HAP-1 (cell line): Measurements from ENCODE around the gene PAQR8.

ENCODE experiments used
- DNase-seq, 2 experiments: peaks; one replicate each; pipeline ENCODE4 v3.0.0-alpha.2; 2016 to 2020; ENCODE audit warnings: low spot score in 2 of 2
- H3K27me3 ChIP-seq: fragments of 250-450 bp; sonication (Bioruptor Pico); 2 replicates; pipeline ENCODE4 v1.5.1; 2020; ENCODE audit warnings: low read depth, mild to moderate bottlenecking, moderate library complexity
- H3K36me3 ChIP-seq: fragments of 250-450 bp; sonication (Bioruptor Pico); replicated peaks from 2 replicates; pipeline ENCODE4 v1.5.1; 2020; ENCODE audit warnings: mild to moderate bottlenecking
- H3K4me1 ChIP-seq: fragments of 250-450 bp; sonication (Bioruptor Pico); 2 replicates; pipeline ENCODE4 v1.5.1; 2020; ENCODE audit warnings: mild to moderate bottlenecking
- H3K4me3 ChIP-seq: fragments of 250-450 bp; sonication (Bioruptor Pico); 2 replicates; pipeline ENCODE4 v1.5.1; 2020; ENCODE audit warnings: mild to moderate bottlenecking, moderate library complexity
- H3K9me3 ChIP-seq: fragments of 250-450 bp; sonication (Bioruptor Pico); 2 replicates; pipeline ENCODE4 v1.5.1; 2020; ENCODE audit warnings: mild to moderate bottlenecking, moderate library complexity
- in situ Hi-C: fragments of 300-500 bp; cut with MboI; formaldehyde crosslinking; loops from 3 replicates; pipeline ENCODE4 v1.14.3; 2020; ENCODE audit warnings: low sequenced_read_pairs, inconsistent platforms, mixed read lengths

PAQR8 gene

DNA sequence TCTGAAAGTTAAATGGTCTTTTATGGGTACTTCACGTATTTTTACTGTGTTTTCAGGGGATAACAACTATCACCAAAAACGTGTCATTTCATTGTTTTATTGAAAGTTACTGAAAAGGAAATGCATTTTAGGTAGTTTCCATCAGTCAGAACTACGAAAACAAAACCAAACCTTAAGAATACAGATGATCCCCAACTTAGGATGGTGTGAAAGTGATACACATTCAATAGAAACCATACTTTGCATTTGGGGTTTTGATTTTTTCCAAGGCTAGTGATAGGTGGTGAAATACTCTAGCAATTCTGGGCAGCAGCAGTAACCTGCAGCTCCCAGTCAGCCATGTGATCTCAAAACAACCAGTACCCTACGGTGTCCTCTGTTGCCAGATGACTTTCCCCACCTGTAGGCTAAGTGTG, 32.3 kb downstream of the PAQR8 start:
- H3K9me3 ChIP-seq, result no peaks in the 10 kb centered on the region
- in situ Hi-C loops, result no loop called here
- no peaks in the 10 kb centered on the region for H3K36me3 ChIP-seq
- peaks cover 7% of the 10 kb centered on the region for H3K4me1 ChIP-seq
- H3K4me3 ChIP-seq, result no peak overlapping the region
- no peak for DNase-seq
- H3K27me3 ChIP-seq, result no peaks in the 10 kb centered on the region

DNA sequence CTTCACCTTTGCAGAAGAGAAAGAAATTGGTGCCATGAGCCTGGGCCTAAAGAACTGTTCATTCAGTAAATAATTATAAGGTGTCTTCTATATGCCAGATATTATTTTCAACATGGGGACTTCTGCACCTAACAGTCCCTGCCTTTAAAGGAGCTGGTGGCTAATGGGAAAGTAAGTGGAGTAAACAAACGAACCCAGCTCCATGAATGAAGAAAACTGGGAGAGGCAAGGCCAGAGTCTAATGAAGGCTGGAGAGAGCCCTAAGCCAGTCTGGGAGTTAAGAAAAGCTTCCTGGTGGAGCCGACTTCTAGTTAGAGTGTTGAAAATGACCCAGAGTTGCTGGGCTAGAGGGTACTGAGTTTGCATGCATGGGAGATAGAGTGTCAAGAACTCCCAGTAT, 34.0 kb downstream of the PAQR8 start:
- H3K9me3 ChIP-seq, result no peaks in the 10 kb centered on the region
- no peaks in the 10 kb centered on the region for H3K36me3 ChIP-seq
- no peak overlapping the region for H3K4me3 ChIP-seq
- peaks cover 7% of the 10 kb centered on the region for H3K4me1 ChIP-seq
- H3K27me3 ChIP-seq, result no peaks in the 10 kb centered on the region
- in situ Hi-C loops, result loop anchor here (5.0 kb wide), 1 partner anchor 109 kb away; no protein-coding TSS in a partner anchor
- no peak for DNase-seq

DNA sequence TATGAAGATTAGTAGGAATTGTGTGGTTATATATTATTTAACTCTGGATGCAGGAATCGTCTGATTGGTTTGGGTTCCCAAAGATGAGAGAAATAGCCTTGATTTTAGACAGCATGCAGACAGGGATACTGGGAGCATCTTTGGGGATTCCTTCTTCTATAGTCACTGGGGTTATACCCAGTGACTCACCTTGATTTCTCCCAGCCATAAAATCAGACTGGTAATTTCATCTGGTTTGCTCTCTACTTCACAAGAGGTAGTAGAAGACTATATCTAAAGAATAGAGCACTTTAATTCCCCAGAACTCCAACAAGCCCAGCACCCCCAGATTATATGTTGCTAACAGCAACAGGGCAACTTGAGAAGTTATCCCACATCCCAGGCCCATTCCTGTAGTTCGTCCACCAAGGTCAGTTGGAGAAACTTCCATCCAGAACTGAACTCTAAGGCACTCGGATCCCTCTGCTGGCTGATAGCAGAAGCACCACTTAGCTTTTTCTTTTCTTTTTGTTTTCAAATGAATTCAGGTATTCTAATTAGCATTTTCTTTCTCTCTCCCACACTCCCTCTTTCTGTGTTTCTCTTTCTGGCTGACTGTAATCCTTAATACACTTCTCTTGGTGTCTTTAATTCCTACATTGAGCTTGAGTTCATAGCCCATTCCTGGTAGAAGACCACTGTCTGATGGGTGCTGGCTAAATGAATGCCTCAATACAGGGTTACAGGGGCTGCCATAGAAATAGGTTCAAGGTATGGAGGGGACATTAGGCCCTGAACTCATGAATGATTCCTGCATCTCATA, 37.8 kb downstream of the PAQR8 start:
- peak; percentile 59 to 80 for DNase-seq
- no peak overlapping the region for H3K4me3 ChIP-seq
- in situ Hi-C loops, result loop anchor here (5.0 kb wide), 1 partner anchor 112 kb away; no protein-coding TSS in a partner anchor
- H3K27me3 ChIP-seq, result no peaks in the 10 kb centered on the region
- no peaks in the 10 kb centered on the region for H3K36me3 ChIP-seq
- no peaks in the 10 kb centered on the region for H3K9me3 ChIP-seq
- H3K4me1 ChIP-seq, result peaks cover 7% of the 10 kb centered on the region

DNA sequence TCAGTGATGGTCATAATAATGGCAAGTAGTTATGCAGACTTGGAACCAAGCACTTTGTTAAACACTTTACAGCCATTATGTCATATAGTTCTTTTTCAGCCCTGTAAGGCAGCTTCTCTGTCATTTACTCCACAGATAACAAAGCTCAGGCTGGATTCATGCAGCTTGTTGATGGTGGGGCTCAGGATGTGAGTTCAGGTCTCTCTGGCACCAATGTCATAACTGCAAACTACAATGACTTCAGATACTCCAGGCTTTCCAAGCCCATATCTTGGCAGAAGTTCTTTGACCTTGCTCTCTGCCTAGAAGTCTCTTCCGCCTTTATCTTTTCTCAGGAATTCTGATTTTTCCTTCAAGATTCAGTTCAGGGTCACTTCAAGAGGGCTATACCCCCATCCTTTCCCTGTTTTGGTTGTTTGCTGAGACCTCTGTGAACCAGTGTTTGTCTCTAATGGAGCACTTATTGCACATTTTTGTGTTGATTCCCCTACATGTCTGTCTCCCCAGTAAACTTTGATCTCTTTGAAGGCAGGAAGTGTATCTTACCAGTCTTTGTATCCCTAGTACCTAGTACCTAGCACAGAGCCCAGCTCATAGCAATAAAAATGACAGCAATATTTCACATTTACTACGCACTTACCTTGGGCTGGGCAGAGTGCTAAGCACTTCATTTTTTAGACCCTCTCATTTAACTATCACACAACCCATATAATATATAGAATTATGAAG, 38.5 kb downstream of the PAQR8 start:
- Histone ChIP-seq H3K4me1 (peaks cover 7% of the 10 kb centered on the region), H3K27me3 (no peaks in the 10 kb centered on the region), H3K4me3 (no peak overlapping the region), H3K9me3 (no peaks in the 10 kb centered on the region), H3K36me3 (no peaks in the 10 kb centered on the region)
- in situ Hi-C loops, result no loop called here
- DNase-seq, result no peak

DNA sequence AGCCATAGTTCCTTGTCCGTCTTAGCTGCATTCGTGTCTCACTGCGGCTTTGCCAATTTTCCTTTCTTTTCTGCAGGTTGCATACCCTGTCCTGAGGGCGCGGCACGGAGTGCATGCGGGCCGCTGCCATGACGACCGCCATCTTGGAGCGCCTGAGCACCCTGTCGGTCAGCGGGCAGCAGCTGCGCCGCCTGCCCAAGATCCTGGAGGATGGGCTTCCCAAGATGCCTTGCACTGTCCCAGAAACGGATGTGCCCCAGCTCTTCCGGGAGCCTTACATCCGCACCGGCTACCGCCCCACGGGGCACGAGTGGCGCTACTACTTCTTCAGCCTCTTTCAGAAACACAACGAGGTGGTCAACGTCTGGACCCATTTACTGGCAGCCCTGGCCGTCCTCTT, 41.1 kb downstream of the PAQR8 start:
- no peak for DNase-seq
- H3K27me3 ChIP-seq, result no peaks in the 10 kb centered on the region
- no peaks in the 10 kb centered on the region; the same call in 1 of the 2 replicates for H3K4me1 ChIP-seq
- in situ Hi-C loops, result no loop called here
- H3K4me3 ChIP-seq, result no peak overlapping the region
- no peaks in the 10 kb centered on the region for H3K9me3 ChIP-seq
- H3K36me3 ChIP-seq, result no peaks in the 10 kb centered on the region

DNA sequence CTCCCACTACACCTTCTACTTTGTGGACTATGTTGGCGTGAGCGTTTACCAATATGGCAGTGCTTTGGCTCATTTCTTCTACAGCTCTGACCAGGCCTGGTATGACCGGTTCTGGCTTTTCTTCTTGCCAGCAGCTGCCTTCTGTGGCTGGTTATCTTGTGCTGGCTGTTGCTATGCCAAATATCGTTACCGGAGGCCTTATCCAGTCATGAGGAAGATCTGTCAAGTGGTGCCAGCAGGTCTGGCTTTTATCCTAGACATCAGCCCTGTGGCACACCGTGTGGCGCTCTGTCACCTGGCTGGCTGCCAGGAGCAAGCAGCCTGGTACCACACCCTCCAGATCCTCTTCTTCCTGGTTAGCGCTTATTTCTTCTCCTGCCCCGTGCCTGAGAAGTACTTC, 41.7 kb downstream of the PAQR8 start:
- Histone ChIP-seq H3K27me3 (no peaks in the 10 kb centered on the region), H3K4me1 (no peaks in the 10 kb centered on the region; the same call in 1 of the 2 replicates), H3K36me3 (no peaks in the 10 kb centered on the region), H3K9me3 (no peaks in the 10 kb centered on the region), H3K4me3 (no peak overlapping the region)
- in situ Hi-C loops, result no loop called here
- no peak for DNase-seq

DNA sequence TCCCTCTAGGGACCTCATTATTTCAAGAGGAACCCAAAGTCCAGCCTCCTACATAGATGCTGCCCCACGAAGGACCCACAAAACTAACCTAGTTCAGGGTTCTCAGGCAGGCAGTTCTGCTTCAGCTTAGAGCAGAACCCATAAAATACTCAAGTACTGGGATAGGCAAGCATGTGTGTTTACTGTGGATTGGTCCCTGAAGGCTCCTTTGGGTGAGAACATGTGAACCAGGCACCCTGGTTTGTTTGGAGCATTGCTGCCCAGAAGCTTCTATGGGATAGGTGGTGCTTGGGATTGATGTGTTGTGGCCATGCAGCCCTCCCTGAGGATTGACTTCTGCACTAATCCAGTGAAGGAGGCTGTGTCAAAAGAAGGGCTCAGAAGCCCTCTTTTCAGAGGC, 43.3 kb downstream of the PAQR8 start:
- DNase-seq, result no peak
- Histone ChIP-seq H3K27me3 (no peaks in the 10 kb centered on the region), H3K4me1 (peaks cover 5% of the 10 kb centered on the region), H3K4me3 (no peak overlapping the region), H3K36me3 (no peaks in the 10 kb centered on the region), H3K9me3 (no peaks in the 10 kb centered on the region)
- in situ Hi-C loops, result no loop called here

DNA sequence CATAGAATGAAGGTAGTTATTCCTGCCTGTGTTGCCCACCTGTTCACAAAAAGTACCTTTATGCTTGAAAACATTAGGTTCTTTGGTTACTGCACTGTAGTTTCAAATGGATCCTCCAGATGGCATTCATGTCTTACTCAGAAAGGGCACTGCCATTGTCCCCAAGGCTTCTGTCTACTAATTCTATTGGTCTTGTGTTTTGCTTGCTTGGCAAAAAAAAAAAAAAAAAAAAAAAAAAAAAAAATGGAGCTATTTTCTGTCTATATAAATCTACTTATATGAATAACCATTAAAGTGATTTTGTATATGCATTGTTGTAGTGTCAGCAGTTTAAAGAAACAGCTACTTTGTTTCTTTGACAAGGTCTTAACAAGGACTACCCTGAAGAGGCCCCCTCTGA, 45.5 kb downstream of the PAQR8 start:
- H3K4me3 ChIP-seq, result no peak overlapping the region
- no peaks in the 10 kb centered on the region for H3K27me3 ChIP-seq
- no peaks in the 10 kb centered on the region for H3K36me3 ChIP-seq
- in situ Hi-C loops, result no loop called here
- no peaks in the 10 kb centered on the region for H3K9me3 ChIP-seq
- peaks cover 5% of the 10 kb centered on the region for H3K4me1 ChIP-seq
- DNase-seq, result peak; percentile 43 to 59

DNA sequence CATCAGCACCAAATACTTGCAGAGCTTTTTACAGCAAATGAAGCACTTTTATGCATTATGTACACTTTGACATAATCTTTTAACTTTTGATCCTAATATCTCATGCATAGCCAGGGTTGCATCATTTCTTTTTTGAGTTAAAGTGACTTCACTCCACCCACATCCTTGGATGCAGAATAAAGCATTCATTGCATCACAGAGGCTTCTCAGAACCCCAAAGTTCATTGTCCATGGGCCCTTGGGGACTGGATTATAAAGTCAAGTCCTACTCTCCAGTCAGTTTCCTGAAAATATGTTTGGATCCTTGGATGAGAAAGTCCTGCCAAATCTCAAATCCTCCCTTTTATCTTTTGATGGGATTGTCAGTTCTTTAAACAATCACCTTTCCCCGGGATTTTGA, 47.5 kb downstream of the PAQR8 start:
- Histone ChIP-seq H3K27me3 (no peaks in the 10 kb centered on the region), H3K4me1 (peaks cover 5% of the 10 kb centered on the region), H3K36me3 (no peaks in the 10 kb centered on the region), H3K9me3 (no peaks in the 10 kb centered on the region), H3K4me3 (no peak overlapping the region)
- in situ Hi-C loops, result no loop called here
- no peak for DNase-seq

DNA sequence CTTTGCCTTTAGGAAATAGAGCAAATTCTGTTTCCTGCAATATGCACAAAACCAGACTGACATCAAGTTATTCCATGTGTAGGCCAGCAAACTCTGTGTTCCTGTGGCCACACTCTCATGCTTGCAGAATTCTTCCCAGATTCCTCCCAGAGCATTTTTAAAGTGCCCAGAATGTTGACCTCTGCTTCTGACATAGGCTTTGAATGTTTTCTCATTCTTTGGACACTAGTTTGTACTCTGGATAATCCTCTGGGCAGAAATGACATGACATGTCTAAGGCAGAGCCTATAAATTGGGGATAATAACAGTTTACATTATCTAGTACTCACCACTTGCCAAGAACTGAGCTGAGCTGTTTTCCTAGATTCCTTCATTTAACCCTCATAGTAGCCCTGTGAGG, 49.0 kb downstream of the PAQR8 start:
- no peak for DNase-seq
- peaks cover 5% of the 10 kb centered on the region for H3K4me1 ChIP-seq
- no peaks in the 10 kb centered on the region for H3K36me3 ChIP-seq
- H3K9me3 ChIP-seq, result no peaks in the 10 kb centered on the region
- H3K4me3 ChIP-seq, result no peak overlapping the region
- H3K27me3 ChIP-seq, result no peaks in the 10 kb centered on the region
- in situ Hi-C loops, result no loop called here

DNA sequence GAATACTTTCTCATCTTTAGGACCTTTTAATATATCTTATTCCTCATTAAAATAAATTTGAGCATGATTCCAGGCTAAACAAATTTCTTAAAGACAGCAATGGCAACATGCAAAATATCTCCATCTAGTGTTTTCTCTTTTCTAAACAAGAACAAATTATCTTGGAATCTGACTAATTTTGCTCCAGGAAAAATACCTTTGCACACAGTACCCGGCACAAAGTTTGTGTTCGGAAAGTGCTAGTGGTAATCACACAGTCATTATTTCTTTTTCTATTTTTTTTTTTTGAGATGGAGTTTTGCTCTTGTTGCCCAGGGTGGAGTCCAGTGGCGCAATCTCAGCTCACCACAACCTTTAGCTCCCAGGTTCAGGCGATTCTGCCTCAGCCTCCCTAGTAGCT, 50.0 kb downstream of the PAQR8 start:
- no peak for DNase-seq
- Histone ChIP-seq H3K4me1 (peaks cover 8% of the 10 kb centered on the region), H3K9me3 (no peaks in the 10 kb centered on the region), H3K36me3 (no peaks in the 10 kb centered on the region), H3K27me3 (no peaks in the 10 kb centered on the region), H3K4me3 (no peak overlapping the region)
- in situ Hi-C loops, result no loop called here

DNA sequence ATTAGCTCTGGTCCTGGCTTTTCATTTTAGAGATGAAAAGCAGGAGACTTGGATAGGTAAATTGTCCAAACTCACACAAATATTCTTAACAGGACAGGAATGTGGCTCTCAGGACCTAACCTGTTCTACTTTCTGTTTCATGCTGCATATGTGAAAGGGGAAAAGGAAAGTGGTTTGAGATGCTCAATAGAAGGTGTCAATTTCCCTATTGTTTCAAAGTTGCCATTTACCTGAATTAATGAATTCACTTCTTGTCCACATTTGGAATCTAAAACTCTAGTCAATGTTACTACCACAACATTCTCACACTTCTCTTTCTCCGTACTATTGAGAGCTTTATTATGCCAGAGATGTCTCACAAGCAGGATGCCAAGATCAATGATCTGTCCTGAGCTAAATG, 53.4 kb downstream of the PAQR8 start:
- Histone ChIP-seq H3K27me3 (no peaks in the 10 kb centered on the region), H3K4me1 (peaks cover 15% of the 10 kb centered on the region), H3K9me3 (no peaks in the 10 kb centered on the region), H3K36me3 (no peaks in the 10 kb centered on the region), H3K4me3 (no peak overlapping the region)
- in situ Hi-C loops, result loop anchor here (5.0 kb wide), 1 partner anchor 247 kb away; no protein-coding TSS in a partner anchor
- DNase-seq, result no peak

DNA sequence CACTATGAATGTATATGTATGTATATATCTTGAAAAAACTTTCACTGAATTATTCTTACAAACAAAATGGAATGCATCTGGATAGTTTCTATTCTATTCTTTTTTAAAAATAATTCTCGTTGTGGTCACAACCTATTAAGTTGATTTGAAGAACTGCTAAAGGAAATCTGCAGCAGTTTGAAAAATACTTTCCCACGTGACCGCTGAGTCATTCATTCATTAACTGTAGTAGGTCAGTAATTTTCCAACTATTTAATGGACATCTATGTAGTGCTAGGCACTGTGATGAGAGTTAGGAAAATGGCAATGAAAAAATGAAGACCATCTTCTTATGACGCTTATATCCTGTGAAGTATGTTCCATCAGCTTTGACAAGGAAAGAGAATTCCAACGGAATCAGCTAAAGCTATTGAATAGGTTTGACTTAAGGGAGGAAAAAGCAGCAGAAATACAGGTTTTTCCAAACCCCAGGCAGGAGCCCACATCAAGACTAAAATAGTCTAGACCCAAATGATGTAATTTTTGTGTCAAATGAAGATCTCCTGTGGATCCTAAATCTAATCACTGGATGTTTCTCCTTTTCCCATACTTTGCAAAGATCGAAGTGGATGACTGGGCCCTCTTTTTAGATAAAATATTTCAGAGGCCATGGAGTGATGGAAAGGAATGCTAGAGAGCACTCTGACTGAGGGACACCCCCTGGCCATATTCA, 54.1 kb downstream of the PAQR8 start:
- in situ Hi-C loops, result loop anchor here (5.0 kb wide), 1 partner anchor 246 kb away; no protein-coding TSS in a partner anchor
- H3K4me1 ChIP-seq, result peaks cover 15% of the 10 kb centered on the region
- H3K27me3 ChIP-seq, result no peaks in the 10 kb centered on the region
- no peak for DNase-seq
- H3K36me3 ChIP-seq, result no peaks in the 10 kb centered on the region
- no peak overlapping the region for H3K4me3 ChIP-seq
- H3K9me3 ChIP-seq, result no peaks in the 10 kb centered on the region
